ENCODE results near the gene VWA3B.

The VWA3B gene

DNA sequence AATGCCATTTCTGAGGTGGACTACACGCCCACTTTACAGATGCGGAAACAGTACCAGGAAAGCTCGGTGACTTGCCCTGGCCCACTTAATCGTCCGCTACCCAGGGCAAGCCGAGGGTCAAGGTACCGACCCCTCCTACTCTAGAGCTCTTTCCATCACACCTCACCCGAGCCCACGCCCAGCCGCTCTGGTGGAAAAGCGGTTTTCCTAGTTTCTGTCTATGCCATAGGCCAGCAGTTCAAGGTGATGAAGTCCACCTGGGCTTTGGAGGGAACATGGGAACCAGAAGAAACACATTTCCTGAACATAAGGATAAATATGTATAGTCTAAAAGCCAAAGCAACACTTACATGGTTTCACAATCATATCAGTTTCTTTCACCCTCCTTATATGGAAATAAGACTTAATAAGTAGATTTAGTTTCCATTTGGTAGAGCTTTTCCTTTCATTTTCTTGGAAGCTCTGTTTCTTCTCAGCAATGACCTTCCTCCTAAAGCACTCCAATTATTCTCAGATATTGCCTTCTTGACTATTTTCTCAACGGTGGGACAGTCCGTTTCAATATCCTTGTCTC, 567 bp downstream of the VWA3B start:
- H3K4me3 ChIP-seq (ENCODE audit: insufficient read depth, low read length, poor library complexity, severe bottlenecking): peak overlapping the region; percentile 52
- no peak overlapping the region for H3K27ac ChIP-seq (ENCODE audit: low read depth, low read length)
- no peaks in the 10 kb centered on the region for H3K9me2 ChIP-seq (replicated peaks; ENCODE audit: insufficient read depth, low read length)
- no peak for TF ChIP-seq EZH2phosphoT487 (conservative IDR thresholded peaks at IDR 0.05; ENCODE audit: low read length)
- TF ChIP-seq CTCF (IDR thresholded peaks at IDR 0.05; ENCODE audit: insufficient read depth, low read length, poor library complexity, severe bottlenecking): no peak
- H3K9ac ChIP-seq (ENCODE audit: low read length): peak overlapping the region; percentile 32; the same call in 1 of the 2 replicates
- H3K27me3 ChIP-seq (ENCODE audit: low read length): no peaks in the 10 kb centered on the region
- no peaks in the 10 kb centered on the region for H3K36me3 ChIP-seq (ENCODE audit: low read length)
- H4K20me1 ChIP-seq (ENCODE audit: low read depth, low read length): no peaks in the 10 kb centered on the region
- no peaks in the 10 kb centered on the region for H3F3A ChIP-seq (ENCODE audit: insufficient read depth)
- no peaks in the 10 kb centered on the region for H3K9me3 ChIP-seq (ENCODE audit: insufficient read depth, low read length)
- H3K4me2 ChIP-seq (ENCODE audit: low read depth, low read length, poor library complexity, severe bottlenecking): peak overlapping the region; percentile 77
- no peaks in the 10 kb centered on the region for H3K79me2 ChIP-seq (ENCODE audit: insufficient read depth, low read length)
- peak overlapping the region; percentile 76 for H2AFZ ChIP-seq (ENCODE audit: low read depth, low read length, severe bottlenecking)

DNA sequence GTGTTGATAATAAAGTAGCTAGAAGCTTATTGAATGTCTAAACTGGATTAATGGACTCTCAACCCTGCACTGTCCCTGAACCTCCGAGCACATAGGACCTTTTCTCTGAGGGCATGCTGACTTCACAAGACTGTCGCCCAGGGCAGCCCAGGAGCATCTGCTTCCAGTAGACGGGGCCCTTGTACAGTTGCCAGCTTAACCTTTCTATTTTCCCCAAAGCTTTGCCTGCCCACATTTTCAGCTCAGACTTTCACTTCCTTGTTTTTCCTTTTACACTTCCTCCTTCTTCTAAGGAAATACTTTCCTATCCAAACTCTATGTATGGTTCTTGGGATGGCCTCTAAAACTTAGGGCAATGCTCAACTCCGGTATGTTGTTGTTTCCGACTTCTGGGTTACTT, 1.3 kb downstream of the VWA3B start:
- Histone ChIP-seq H3K9me3 (ENCODE audit: insufficient read depth, low read length) (no peaks in the 10 kb centered on the region), H4K20me1 (ENCODE audit: low read depth, low read length) (no peaks in the 10 kb centered on the region), H3K9me2 (replicated peaks; ENCODE audit: insufficient read depth, low read length) (no peaks in the 10 kb centered on the region), H3K79me2 (ENCODE audit: insufficient read depth, low read length) (no peaks in the 10 kb centered on the region), H3F3A (ENCODE audit: insufficient read depth) (no peaks in the 10 kb centered on the region), H3K4me3 (ENCODE audit: insufficient read depth, low read length, poor library complexity, severe bottlenecking) (no peak overlapping the region), H3K9ac (ENCODE audit: low read length) (no peak overlapping the region), H3K36me3 (ENCODE audit: low read length) (no peaks in the 10 kb centered on the region), H3K27ac (ENCODE audit: low read depth, low read length) (no peak overlapping the region), H3K4me2 (ENCODE audit: low read depth, low read length, poor library complexity, severe bottlenecking) (no peak overlapping the region), H3K27me3 (ENCODE audit: low read length) (no peaks in the 10 kb centered on the region), H2AFZ (ENCODE audit: low read depth, low read length, severe bottlenecking) (no peak overlapping the region)
- TF ChIP-seq CTCF (IDR thresholded peaks at IDR 0.05; ENCODE audit: insufficient read depth, low read length, poor library complexity, severe bottlenecking) (no peak), EZH2phosphoT487 (conservative IDR thresholded peaks at IDR 0.05; ENCODE audit: low read length) (no peak)

DNA sequence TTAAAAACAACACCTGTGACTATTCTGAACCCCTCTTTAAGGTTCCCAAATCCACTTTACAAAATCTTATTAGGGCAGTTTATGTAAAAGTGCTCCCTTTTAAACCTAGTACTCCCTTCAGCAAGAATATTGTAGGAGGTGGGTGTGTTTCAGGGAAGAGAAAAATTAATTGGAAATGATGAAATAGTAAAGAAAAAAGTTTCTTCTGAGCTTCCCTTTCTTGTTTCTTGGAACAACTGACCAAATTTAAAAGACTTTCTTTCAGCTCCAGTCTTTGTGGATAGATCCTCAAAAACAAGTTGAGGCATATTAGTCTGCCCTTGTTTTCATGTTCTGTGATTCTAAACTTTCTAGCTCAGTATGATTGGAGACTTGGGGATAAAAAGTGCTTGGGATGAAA, 3.0 kb downstream of the VWA3B start:
- Histone ChIP-seq H4K20me1 (ENCODE audit: low read depth, low read length) (no peaks in the 10 kb centered on the region), H3K9ac (ENCODE audit: low read length) (no peak overlapping the region), H3K27me3 (ENCODE audit: low read length) (no peaks in the 10 kb centered on the region), H3F3A (ENCODE audit: insufficient read depth) (no peaks in the 10 kb centered on the region), H3K4me2 (ENCODE audit: low read depth, low read length, poor library complexity, severe bottlenecking) (no peak overlapping the region), H3K79me2 (ENCODE audit: insufficient read depth, low read length) (no peaks in the 10 kb centered on the region), H3K36me3 (ENCODE audit: low read length) (no peaks in the 10 kb centered on the region), H3K9me3 (ENCODE audit: insufficient read depth, low read length) (no peaks in the 10 kb centered on the region; the same call in 1 of the 2 replicates), H3K27ac (ENCODE audit: low read depth, low read length) (no peak overlapping the region), H3K9me2 (replicated peaks; ENCODE audit: insufficient read depth, low read length) (no peaks in the 10 kb centered on the region), H3K4me3 (ENCODE audit: insufficient read depth, low read length, poor library complexity, severe bottlenecking) (no peak overlapping the region), H2AFZ (ENCODE audit: low read depth, low read length, severe bottlenecking) (no peak overlapping the region)
- TF ChIP-seq CTCF (IDR thresholded peaks at IDR 0.05; ENCODE audit: insufficient read depth, low read length, poor library complexity, severe bottlenecking) (no peak), EZH2phosphoT487 (conservative IDR thresholded peaks at IDR 0.05; ENCODE audit: low read length) (no peak)
